D721Med (cell line): Measurements from ENCODE around the gene ZBTB17.

Experiments used
- DNase-seq: peaks from one replicate; pipeline ENCODE4 v3.0.0; 2011; ENCODE audit warnings: low spot score; ENCODE audit not compliant: insufficient read length
- FAIRE-seq: peaks from 2 replicates; lab custom pipeline; 2011; peaks lifted over from hg19 to GRCh38; lab: Jason Lieb, UNC
- TF ChIP-seq, protein P1 (sequence below): IDR thresholded peaks from 2 replicates; pipeline ENCODE4 v1.5.1; 2012; ENCODE audit warnings: mild to moderate bottlenecking, control low read depth; ENCODE audit not compliant: insufficient read depth; ENCODE audit errors: missing control alignments

Gene ZBTB17

DNA sequence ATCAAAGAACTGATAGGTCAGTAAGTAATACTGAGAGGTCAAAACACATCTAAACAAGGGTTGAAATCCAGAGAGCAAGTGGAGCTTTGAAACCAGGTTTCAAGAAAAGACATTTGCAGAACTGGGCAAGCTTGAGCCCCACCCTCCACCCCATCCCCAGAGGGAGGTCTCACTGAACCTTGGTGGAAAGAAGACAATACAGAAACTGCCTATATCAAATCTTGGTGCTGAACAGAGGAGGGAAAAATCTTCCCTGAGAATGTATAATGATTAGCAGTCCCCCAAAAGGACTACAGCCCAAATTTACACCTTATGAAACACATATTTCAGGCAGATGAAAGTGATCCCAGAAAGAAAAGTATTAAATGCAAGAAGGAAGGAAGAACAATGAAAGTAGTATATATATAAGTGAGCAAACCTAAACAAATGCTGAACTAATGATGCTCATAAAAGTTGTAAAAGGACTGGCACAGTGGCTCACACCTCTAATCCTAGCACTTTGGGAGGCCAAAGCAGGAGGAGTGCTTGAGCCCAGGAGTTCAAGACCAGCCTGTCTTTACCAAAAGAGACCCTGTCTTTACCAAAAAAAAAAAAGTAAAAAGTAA lies 12.4 kb downstream of the ZBTB17 start:
- DNase-seq (no peak), FAIRE-seq (no peak)
- TF ChIP-seq, protein P1, sequence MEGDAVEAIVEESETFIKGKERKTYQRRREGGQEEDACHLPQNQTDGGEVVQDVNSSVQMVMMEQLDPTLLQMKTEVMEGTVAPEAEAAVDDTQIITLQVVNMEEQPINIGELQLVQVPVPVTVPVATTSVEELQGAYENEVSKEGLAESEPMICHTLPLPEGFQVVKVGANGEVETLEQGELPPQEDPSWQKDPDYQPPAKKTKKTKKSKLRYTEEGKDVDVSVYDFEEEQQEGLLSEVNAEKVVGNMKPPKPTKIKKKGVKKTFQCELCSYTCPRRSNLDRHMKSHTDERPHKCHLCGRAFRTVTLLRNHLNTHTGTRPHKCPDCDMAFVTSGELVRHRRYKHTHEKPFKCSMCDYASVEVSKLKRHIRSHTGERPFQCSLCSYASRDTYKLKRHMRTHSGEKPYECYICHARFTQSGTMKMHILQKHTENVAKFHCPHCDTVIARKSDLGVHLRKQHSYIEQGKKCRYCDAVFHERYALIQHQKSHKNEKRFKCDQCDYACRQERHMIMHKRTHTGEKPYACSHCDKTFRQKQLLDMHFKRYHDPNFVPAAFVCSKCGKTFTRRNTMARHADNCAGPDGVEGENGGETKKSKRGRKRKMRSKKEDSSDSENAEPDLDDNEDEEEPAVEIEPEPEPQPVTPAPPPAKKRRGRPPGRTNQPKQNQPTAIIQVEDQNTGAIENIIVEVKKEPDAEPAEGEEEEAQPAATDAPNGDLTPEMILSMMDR = no peak

- FAIRE-seq (no peak), DNase-seq (no peak)
- TF ChIP-seq, protein P1 = no peak
Measured at GRCh38 chr1:15962671-15963362, 13.1 kb downstream of the ZBTB17 start.

GRCh38 chr1:15962176-15962575 lies 13.7 kb downstream of the ZBTB17 start:
- DNase-seq (no peak), FAIRE-seq (no peak)
- TF ChIP-seq, protein P1 = no peak

- TF ChIP-seq, protein P1 = no peak
- DNase-seq (no peak), FAIRE-seq (no peak)
Measured at GRCh38 chr1:15961492-15961891, 14.4 kb downstream of the ZBTB17 start.

GRCh38 chr1:15960808-15961207 lies 15.1 kb downstream of the ZBTB17 start:
- FAIRE-seq = no peak
- no peak for DNase-seq
- TF ChIP-seq, protein P1 = no peak

DNA sequence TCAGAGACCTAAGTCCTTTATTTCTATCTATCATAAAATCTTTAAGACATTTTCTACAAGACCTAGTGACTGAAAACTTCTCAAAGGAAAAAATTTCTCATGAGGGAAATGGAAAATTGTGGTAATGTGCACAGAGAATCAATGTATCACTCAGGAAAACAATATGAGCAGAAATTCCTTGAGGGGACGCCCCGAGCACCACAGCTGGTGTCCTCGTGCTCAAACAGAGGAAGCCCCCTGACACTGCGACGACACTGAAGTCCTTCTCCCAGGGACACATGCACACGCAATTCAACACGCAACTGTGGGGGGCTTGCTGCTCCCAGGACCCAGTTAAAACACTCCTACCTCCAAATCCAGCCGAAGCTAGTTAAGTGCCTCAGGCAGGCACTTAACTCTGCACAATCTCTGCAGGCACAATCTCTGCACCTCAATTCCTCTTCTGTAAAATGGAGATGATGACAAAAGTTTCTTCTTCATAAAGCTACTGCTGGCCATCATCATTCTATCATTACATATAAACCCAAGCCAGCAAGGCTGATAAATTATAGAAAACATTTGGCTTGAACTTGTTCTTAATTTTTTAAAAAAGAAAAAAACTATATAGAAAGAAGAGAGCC lies 16.0 kb downstream of the ZBTB17 start:
- TF ChIP-seq, protein P1 = no peak
- no peak for FAIRE-seq
- no peak for DNase-seq

GRCh38 chr1:15959424-15959823 lies 16.5 kb downstream of the ZBTB17 start:
- no peak for DNase-seq
- FAIRE-seq = no peak
- TF ChIP-seq, protein P1 = no peak
